HG03175 (cell line): ENCODE results near the gene SENP8.

ENCODE experiments used
- ATAC-seq: cut with Tn5 transposase; IDR thresholded peaks from one replicate; pipeline ENCODE4 v1.9.1; 2021; ENCODE audit warnings: mild to moderate bottlenecking, moderate library complexity; ENCODE audit not compliant: unreplicated experiment

The SENP8 gene

GRCh38 chr15:72173864-72174550 lies 55.8 kb downstream of the SENP8 start:
- ATAC-seq: no peak

GRCh38 chr15:72174551-72175165 lies 56.5 kb downstream of the SENP8 start:
- no peak for ATAC-seq

GRCh38 chr15:72175186-72176044 lies 57.2 kb downstream of the SENP8 start:
- ATAC-seq: no peak

GRCh38 chr15:72176159-72176558 lies 58.0 kb downstream of the SENP8 start:
- ATAC-seq: no peak

GRCh38 chr15:72176743-72177142 lies 58.5 kb downstream of the SENP8 start:
- ATAC-seq: no peak

DNA sequence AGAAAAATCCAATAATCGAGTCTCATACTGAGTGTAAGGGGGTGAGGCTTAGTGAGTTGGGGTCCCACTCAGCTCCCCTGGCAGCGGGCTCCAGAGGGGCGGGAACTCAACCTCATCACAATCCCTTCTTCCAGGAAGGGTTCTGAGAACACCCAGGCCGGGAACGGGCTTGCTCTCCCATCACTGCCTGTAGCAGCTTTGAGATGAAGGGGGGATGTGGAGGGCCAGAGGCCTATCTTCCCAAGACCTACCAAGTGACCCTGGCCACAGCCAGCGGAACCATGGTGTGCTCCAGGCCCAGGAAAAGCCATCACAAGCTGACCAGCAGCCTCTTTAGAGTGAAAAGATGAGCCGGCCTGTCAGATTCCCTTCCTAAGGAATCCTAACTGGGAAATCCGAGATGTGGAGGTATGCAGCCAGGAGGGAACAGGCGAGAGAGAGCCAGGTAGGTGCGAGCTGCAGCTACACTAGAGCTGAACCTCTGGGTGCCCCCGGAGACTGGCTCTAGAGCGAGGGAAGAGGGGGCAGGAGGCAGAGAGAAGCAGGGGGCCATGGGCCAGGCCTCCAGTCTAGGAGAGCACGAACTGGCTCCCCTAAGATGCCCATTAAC lies 60.9 kb downstream of the SENP8 start:
- no peak for ATAC-seq

GRCh38 chr15:72179950-72180581 lies 61.9 kb downstream of the SENP8 start:
- no peak for ATAC-seq

- ATAC-seq: no peak
Observed at GRCh38 chr15:72180761-72181324, 62.6 kb downstream of the SENP8 start.

DNA sequence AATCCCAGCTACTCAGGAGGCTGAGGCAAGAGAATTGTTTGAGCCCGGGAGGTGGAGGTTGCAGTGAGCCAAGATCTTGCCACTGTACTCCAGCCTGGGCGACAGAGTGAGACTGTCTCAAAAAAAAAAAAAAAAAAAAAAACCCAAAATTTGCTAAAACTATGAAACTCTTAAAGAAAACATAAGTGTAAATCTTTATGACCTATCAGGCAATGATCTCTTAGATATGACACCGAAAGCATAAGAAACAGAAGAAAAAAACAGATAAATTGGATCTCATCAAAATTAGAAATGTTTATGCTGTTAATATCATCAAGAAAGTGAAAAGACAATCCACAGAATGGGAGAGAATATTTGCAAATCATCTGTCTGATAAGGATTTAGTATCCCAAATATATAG lies 64.0 kb downstream of the SENP8 start:
- no peak for ATAC-seq

GRCh38 chr15:72182673-72183072 lies 64.5 kb downstream of the SENP8 start:
- no peak for ATAC-seq

DNA sequence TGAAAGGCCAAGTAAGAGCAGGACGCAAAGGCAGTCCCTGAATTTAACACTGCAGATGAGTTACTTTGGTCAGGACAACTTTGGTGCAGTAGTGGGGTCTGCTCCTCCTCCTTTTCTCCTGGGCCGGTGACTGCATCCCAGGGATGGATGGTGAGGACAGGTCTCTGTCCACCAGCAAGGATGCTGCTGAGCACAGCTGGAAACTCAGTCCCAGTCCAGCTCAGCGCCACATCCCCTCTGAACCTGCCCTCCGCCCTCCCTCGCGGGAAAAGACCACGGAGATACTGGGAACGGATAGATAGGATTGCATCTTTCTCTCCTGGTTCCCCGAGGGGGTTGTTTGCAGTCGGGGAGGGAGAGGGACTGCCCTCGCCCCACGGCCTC lies 65.6 kb downstream of the SENP8 start:
- ATAC-seq: no peak

- ATAC-seq: no peak
Observed at GRCh38 chr15:72184165-72184811, 66.1 kb downstream of the SENP8 start.

DNA sequence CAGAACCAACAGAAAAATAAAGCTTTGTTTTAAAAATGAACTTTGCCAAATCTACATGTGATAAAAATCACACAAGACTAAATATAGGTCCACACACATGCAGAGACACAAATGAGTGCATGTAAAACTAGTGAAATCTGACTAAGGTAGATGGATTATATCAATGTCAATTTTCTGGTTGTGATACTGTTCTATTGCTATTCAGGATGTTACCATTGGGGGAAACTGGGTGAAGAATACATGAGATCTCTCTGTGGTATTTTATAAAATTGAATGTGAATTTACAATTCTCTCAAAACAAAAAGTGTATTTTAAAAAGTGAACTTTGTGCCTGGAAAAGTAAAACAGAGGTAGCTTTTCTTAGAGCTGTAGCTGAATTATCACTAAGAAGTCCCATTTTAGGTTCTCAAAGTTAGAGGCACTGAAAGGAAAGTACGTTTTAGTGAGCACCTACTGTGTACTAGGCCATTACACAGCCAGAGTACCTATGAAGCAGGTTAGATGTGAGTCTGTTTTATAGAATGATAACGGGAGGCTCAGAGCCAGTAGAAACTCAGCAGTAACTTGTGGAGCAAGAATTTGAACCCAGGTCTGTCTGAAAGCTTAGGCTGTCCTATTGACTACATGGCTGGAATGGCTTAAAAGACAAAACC lies 71.2 kb downstream of the SENP8 start:
- ATAC-seq: no peak

GRCh38 chr15:72192416-72192815 lies 74.2 kb downstream of the SENP8 start:
- ATAC-seq: no peak
